Right renal pelvis (tissue), 4 donors: ENCODE measurements around the gene MB21D2. TPM values are rescaled to one million over a fixed set of nuclear protein-coding genes. Genes with fewer than 3 reads are reported as not detected.

Experiments used
- DNase-seq, 4 donors: peaks; one replicate each; pipeline ENCODE4 v3.0.0-alpha.2; 2013; ENCODE audit warnings: low read depth in 4 of 4, low spot score in 3 of 4, missing footprints in 1 of 4
- polyA plus RNA-seq, 4 donors: library from polyadenylated mRNA; unstranded; fragments of 120-200 nt; gene quantifications; one replicate each; pipeline ENCODE4 v1.2.1, GENCODE V29; 2013; ENCODE audit not compliant: insufficient read length in 4 of 4

MB21D2 gene
- polyA plus RNA-seq, 4 donors, result 14.9 to 18.4 (median 17.8) TPM

DNA sequence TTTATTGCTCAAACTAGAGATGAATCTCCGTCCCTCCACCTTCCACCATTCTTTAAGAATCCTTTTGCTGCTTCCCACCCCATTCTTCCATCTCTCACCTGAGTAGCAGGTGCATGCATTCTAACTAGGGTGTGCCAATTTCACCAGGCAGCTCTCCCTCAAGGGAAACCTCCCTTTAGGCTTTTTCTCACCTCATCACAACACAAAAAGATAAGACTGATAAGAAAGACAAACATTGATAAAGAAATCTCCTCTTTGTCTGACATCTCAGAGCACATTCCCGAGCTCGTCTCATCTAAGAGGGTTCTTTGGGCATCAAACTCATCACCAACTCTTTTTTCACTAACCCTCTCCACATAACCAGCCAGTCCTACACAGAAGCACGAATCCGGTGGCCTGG lies 23.0 kb downstream of the MB21D2 start:
- no peak for DNase-seq

DNA sequence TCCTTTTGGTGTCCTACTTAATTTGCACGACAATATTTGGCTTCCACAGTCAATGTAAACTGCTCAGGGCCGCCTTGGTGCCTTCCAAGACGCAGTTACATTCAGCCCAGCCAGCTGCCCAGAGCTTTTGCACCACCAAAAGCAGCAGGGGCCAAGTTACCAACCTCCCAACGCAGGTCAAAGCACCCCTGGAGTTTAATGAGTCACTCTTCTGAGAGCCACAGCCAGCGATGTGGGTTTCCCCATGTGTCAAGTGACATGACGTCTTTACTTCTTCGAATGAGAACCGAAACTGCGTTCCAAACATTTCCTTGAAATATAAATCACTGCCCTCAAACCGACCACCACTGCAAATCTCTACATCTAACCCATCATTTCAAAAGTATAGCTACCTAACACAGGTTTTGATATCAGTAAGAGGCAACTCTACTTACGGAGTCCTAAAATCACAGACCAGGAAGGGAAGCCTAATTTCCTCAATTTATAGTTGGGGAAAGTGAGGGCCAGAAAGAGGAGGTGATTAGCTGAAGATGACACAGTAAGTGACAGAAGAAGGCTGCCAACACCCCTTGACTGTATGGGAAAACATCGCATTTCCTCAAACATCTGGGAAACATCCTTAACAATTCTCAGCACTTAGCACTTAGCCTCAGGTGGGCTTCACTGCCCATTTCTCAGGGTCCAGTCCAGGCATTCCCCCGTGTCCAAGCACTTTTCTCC lies 24.5 kb downstream of the MB21D2 start:
- DNase-seq, result no peak

DNA sequence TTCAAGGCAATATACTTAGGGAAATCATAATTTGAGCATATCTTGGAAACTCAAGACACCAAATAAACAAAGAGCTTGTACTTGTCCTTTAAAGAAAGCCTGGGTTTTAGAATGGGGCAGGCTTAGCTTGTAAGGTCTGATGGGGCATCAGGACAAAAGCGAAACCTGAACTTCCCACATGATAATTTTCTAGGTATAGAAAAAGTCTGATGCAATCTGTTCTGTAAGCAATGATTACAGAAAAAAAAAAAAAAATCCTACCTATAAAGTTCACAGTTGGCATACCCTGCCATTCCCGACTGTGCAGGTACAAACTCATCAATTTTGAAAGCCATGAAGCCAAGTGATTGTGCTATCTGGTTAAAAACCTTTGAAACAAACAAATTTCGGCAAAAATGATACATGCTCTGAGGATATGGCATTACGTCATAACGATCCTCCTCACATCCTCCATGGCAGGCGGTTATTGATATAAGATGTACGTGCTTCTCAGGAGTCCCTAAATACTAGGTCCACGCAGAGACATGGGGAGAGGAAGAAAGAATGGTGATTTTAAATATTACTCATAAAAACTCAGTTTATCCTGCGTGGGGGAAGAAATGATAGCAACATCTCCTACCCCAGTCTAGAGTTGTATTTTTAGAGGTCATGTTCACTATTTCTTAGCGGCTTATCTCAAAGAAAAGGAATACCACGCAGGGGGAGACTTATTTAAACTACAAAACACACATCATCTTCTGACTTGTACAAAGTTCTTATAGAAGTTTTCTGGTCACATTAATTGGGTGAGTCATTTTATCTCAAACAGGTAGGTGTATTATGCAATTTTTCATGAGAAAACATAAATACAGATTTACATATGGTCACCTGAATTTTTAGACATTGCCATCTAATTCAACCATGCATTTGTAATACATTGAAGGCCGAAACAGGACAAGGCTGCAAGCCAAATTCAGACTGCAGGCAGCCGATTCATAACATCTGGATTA lies 27.0 kb downstream of the MB21D2 start:
- DNase-seq, result no peak

DNA sequence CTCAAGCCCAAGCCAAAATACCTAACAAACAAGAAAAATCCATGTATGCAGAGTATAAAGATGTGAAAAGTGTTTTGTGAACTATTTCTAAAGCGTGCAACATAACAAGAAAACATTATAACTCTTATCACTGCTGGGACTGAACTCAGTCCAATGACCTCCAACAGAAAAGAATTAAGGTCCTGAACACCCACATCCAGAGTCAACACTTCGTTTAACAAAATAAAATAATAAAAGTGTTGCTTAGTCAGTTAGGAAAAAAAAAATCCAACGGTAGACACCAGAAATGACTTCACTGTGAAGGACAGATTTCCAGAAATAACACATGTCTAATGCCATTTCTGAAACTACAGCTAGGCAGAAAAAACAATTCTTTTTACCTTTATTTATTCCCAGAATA lies 28.0 kb downstream of the MB21D2 start:
- no peak for DNase-seq

DNA sequence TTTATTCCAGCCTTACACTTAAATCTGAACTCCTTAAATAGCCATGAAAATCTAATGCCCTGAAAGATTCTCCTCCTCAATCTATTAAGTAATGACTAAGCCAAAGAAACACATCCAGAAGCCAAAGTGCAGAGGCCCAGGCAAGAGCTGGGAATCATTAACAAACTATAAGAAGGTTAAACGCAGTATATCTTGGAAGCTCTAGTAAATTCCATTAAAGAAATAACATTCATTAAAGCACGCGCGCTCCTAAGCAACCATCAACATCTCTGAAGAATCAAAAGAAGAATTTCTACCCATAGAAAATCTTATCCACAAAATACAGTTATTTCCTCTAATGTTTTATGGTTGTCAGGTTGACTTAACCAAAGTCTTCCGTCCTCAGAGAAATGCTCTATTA lies 29.5 kb downstream of the MB21D2 start:
- no peak for DNase-seq

DNA sequence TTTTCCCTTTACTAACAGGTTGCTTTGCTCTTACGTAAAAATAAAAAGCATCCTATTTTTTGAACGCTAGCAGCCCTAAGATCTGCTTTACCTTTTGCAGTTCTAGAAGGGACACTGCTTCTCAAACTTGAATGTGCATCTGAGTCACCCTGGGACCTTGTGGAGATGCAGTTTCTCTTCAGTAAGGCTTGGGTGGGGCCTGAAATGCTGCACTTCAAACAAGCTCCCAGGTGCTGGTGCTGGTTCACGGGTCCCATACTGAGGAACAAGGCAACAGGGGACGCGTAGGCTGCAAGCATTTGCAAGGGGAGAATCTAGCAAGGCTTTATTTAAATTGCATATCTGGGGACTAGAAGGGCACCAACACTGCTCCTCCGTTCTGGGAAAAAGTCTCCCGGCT lies 30.0 kb downstream of the MB21D2 start:
- DNase-seq, result no peak

DNA sequence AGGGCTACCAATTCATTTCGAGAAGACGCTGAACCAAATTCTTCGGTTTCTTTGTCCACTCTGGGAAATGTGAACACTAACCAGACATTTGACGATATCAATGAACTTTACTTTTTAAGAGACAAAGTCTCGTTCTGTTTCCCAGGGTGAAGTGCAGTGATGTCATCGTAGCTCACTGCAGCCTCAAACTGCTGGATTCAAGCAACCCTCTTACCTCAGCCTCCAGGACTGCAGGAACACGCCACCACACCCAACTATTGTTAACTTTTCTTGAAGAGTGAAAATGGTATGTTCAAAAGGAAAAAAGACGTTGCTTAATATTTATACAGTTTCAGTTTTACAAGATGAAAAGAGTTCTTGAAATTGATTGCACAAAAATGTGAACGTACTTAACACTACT lies 30.6 kb downstream of the MB21D2 start:
- no peak for DNase-seq

DNA sequence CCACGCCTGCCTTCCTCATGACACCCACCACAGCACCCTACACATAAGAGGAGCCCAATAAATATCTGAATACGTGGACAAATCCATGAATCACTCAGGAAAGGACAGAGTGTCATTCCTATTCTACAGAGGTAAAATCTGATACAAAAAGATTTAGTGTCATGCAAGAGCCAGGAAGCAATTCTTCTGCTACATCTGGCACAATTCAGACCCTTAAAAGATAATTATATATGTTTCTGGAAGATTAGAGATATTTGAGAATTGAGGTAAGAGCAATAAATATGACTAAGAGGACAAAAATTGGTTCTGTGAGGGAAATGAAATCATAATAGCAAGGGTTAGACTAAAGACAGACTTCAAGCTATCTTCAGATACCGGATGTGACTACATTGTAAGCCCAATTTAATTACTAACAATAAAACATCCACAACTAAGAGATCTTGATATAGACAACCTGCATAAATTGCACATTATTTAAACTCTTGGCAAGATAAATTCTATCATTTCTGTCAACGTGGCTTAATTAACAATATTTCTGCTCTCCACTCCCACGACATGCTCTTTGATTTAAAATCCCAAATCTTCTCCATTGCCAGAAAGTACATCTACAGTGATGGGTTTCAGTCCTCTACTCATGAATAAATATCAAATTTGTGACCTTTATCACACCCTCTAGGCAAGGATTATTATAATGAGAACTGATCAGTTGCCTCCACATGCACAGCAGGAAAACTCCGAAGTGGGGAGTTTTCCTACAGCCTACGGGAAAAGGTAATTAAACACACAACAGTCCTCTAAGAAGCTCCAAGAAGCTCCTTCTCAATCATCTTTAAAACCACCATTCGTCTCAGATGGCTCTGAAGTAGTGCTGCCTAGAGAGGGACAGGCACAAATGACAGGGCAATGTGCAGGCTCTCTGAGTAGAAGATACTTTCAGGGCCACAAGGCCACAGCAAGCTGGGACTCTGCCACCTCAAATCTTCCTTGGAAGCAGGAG lies 32.6 kb downstream of the MB21D2 start:
- no peak for DNase-seq

DNA sequence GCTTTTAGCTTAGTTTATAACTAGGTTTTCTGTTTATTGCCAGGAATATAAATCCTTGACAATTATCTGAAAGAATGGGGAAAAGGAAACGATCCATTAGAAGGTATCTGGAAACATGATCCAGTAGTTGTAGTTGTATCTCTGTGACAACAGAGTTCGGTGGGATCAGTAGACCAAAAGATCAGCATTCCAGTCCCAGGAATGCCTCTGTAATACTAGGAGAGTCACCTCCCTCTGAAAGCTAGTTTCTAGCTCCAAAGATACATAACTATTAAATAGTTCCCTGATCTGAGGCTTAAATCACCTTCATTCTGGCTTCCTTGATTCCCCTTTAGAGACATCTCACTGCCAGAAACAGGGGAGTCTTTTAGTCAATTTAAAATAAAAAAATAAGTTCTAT lies 34.1 kb downstream of the MB21D2 start:
- DNase-seq, result no peak

DNA sequence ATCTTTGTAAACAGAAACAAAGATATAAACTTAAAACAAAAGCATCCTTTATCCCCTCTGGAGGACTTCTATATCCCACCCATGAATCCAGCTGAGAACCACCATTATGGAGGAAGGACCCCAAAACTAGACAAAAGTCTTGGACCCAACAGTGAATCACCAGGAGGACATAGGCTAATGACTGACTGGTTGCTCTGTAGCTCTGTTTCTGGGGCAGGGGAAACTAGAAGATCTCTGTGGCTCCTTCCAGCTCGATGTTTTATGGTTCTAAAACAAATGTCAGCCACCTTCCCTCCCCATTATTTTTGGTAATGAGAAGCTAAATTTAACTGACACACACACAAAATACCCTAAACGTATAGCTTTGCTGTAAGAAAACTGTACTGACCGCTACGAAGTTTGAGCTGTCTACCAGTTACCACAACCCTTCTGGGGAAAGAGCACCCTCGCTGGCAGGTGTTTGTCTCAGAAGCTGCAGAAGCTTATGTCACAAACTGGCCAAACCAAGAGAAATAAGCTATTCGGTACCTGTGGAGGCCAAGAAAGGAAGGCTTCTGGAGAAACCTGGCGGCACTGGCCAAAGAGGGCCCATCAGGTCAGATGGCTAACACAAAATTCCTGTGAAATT lies 36.4 kb downstream of the MB21D2 start:
- DNase-seq, result no peak

DNA sequence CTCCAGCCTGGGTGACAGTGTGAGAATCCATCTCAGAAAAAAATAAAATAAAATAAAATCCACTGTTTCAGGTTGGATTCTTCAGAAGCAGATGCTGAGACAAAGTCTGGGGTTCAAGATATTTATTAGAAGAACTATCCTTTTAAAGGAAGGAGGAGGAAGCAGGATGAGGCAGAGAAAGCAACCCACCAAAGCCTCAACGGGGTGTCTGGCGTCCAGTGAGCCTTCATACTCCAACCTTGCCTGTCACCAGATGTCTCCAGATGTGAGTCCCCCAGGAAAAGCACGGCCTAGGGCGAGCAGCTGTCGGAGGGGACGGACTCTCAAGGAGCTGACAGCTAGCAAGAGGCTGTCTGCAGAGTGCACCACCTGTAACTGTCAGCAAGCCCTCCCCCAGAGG lies 37.3 kb downstream of the MB21D2 start:
- DNase-seq, result no peak

DNA sequence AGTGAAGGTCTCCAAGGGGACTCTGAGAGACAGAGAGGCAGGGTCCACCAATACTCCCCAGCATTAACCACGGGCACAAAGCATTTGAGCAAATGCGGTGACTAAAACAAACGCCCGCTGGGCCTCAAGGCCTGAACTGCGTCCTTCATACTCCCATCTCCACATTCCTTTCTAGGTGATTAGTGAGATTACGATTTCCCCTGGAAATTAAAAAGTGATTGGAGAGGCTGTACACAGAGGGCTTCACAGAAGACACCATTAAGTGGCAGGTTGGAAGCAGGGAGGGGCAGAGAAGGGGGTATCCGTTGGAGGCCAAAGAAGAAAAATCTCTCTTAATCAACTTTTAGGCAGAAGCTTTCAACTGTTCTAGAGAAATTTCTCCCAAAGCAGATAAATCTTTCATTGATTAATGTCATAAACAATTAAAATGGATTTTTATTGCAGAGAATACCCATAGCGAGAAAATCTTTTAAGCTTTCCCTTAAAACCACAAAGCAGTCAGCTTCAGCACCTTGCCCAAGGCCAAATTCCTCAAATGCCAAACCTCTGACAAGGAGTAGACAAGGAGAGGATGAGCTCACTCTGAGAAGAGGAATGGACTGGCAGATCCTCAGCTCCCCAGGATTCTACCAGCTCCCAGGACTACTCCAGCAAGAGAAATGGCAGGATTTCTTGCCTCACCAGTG lies 38.2 kb downstream of the MB21D2 start:
- no peak for DNase-seq

DNA sequence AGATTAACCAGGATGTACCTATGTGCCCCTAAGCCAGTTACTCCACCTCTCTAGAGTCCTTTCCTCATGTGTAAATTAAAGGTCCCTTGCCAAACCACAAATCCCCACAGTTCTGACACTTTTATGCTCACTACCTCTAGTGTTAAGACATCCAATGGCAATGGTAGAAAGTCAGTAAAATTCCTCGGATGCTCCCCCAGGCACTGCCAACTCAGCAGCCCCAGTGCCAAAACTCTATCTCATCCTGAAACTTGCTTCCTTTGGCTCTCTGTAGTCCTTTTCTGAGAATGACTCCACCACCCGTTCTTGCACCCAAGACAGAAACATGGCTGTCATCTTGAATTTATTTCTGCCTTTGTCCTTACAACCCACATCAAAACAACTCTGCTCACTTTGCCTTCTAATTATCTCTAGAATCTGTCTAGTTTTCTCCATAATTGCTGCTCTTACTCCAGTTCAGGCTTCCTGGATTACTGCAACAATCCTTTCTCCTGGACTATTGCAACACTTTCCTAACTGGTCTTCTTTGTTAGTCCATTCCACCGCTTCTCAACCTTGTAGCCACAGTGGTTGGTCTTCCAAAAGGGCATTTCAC lies 41.6 kb downstream of the MB21D2 start:
- DNase-seq, result no peak

DNA sequence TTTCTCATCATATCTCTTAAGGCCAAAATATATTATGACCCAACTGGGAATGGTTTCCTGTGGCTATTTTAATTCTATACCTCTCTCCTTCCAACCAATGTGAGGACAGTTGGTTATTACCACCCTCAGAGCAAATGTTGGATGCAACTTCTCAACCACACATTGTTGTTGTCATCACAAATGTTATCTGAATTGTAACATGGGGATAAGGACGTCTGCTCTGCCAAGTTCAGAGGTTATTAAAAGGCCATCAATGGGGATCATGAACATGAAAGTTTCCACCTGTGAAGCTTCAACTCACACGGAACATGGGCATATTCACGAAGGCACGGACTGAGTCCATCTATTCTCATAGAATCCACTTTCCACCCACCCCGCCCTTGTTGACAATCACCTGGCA lies 46.8 kb downstream of the MB21D2 start:
- no peak for DNase-seq

DNA sequence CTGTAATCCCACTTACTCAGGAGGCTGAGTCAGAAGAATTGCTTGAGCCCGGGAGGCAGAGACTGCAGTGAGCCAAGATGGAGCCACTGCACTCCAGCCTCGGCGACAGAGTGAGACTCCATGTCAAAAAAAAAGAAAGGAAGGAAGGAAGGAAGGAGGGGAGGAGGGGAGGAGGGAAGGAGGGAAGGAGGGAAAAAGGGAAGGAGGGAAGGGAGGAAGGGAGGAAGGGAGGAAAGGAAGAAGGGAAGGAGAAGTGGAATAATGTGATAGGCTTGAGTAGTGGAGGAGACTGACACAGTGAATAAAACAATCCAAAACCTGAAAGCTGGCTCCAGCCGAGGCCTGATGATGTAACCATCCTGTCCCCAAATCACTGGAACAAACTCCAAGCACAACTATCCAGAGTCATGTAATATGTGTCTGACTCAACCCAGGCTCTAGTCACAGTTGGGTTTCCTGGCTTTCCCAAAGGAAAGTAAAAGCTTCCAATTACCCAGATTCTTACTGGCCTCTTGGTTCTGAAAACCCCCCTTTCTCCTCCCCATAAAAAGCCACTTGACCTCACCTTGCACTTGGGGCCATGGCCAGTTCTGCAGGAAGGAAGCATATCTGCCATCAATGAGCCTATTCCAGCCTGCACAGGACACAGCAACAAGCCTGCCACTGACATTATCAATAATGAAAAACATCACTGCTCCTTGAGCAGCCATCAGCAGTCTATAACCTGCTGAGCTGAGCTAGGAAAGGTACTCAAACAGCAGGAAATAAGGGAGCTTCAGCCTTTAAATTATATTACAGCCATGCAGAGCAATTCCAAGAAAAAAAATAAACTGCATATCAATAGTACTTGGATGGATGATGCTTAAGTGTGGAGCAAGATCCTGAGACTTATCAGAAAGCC lies 48.3 kb downstream of the MB21D2 start:
- no peak for DNase-seq

DNA sequence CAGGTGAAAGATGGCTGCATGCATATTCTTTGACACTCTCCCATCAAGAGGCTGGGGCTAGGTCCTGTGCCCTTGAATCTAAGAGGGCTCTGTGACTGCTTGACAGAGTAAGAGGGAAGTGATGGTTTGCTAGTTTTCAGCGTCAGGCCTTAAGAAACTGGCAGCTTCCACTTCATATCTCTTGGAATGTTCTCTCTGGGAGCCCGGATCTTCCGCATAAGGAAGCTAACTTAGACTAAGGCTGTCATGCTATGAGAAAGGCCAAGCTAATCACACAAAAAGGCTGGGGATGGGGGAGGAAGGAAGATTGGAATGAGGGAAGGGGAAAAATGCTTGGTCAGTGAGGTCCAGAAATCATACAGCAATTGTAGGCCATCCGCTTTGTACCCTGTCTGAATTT lies 50.0 kb downstream of the MB21D2 start:
- no peak for DNase-seq

DNA sequence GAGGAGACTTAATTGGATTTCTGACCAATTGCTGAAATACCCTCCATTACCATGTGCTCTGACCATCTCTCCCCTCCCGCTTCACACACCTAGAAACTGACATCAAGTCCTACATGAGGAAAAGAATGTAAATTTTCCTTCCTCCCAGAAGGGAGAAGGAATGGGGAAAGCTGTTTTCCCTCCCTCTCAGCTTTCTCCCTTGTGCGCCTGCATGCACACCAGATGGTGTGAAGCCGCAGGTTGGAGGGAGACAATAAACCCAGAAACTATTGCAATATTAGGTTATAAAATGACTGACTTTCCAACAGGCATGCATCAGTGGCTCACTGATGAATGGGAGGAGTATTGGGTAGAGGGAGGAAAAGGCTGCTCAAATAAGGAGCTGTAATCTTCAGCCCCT lies 50.9 kb downstream of the MB21D2 start:
- no peak for DNase-seq

DNA sequence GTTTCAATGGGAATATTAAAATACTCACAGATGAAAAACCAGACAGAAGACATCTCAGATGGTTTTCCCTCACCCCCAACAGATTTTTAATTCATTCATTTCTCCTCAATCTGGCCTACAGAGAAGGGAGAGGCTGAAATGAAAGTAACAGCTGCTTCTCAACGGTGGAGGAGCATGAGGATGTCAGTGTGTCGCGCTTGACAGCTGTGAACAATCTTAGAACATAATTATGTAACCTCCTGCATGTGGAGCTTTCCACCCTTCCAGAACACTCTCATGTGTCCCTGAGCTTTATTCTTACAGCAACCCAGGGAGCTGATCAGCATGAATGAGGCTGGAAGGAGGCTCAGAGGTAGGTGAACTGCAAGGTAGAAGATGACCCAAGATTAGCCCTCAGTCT lies 52.7 kb downstream of the MB21D2 start:
- no peak for DNase-seq
